Activated CD8-positive, alpha-beta T cell treated with anti-CD3 and anti-CD28 coated beads for 36 hours (primary cell): ENCODE data around the gene CLTA. TPM values are rescaled to one million over a fixed set of nuclear protein-coding genes. Genes with fewer than 3 reads are reported as not detected.

Experiments
- ATAC-seq: fragments of 200-7000 bp; cut with Tn5 transposase; one replicate; pipeline ENCODE4 v1.10.0; 2021; ENCODE audit warnings: mild to moderate bottlenecking, moderate library complexity
- CTCF ChIA-PET: fragments of 350-600 bp; sonication (Branson Sonifier 250); formaldehyde crosslinking; loops from one replicate; lab custom pipeline; 2021; ENCODE audit warnings: antibody characterized with exemption; lab: Charles Lee
- POLR2A ChIA-PET: fragments of 350-600 bp; sonication (Branson Sonifier 250); formaldehyde crosslinking; loops from one replicate; lab custom pipeline; 2021; ENCODE audit warnings: antibody characterized with exemption; lab: Charles Lee
- DNase-seq: peaks from one replicate; pipeline ENCODE4 v3.0.0-alpha.2; 2020
- H3K27ac Mint-ChIP-seq: one replicate; pipeline ENCODE4 v1.8.0; 2021; ENCODE audit warnings: mild to moderate bottlenecking, mixed read lengths
- H3K27me3 Mint-ChIP-seq: one replicate; pipeline ENCODE4 v1.8.0; 2021; ENCODE audit warnings: mixed read lengths
- H3K36me3 Mint-ChIP-seq: one replicate; pipeline ENCODE4 v1.8.0; 2021; ENCODE audit warnings: low read depth, mixed read lengths
- H3K4me1 Mint-ChIP-seq: one replicate; pipeline ENCODE4 v1.8.0; 2021; ENCODE audit warnings: low read depth, mixed read lengths
- H3K4me3 Mint-ChIP-seq: one replicate; pipeline ENCODE4 v1.8.0; 2021; ENCODE audit warnings: mild to moderate bottlenecking, moderate library complexity, mixed read lengths
- H3K9me3 Mint-ChIP-seq: one replicate; pipeline ENCODE4 v1.8.0; 2021; ENCODE audit warnings: mixed read lengths
- intact Hi-C: fragments of 100-400 bp; cut with micrococcal nuclease; formaldehyde crosslinking; loops from one replicate; pipeline ENCODE4 v1.10.0; 2022
- total RNA-seq, 2 experiments: library from RNA; stranded (reverse); gene quantifications; one replicate each; pipeline ENCODE4 v1.2.3, GENCODE V29; 2021
- TF ChIP-seq, protein P1 (sequence below): fragments of 200-600 bp; IDR thresholded peaks from one replicate; pipeline ENCODE4 v1.8.0; 2022; ENCODE audit warnings: antibody characterized with exemption, mild to moderate bottlenecking

CLTA gene
- total RNA-seq, 2 experiments from 2014 or later, result 116 to 119 TPM

DNA sequence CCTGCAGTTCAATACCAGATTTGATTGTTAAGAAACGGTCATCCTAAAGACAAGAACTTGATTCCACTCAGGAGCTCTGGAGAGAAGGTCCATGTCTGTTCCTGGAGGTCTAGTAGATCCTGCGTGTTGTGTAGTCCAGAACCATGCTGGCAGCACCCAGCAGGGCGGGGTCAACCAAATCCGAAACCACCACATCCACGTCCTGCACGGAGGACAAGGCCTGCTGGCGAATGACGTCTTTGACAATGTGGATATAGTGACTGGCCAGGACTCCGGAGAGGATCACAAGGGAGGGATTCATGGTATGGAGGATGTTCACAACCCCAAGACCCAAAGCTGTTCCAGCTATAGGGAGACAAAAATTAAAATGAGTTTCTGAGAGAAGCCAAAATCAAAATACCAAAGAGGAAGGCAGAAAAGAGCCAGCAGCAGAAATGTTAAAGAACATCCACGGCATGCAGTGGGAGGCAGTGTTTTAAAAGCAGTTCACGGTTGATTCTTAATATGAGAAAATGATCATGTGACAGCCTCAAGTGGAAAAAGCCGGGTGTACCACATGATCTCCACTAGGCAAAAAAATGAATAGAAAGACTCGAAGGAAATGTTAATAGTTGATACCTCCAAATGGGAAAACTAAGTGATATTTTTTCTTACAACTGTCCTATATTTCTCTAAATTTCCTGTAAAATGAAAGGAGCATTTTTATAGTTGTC lies 26.7 kb downstream of the CLTA start:
- Mint-ChIP-seq H3K4me1 (peaks cover 46% of the 10 kb centered on the region), H3K9me3 (peaks cover 3% of the 10 kb centered on the region), H3K4me3 (no peak overlapping the region), H3K27ac (peak overlapping the region; percentile 87), H3K36me3 (peaks cover 39% of the 10 kb centered on the region), H3K27me3 (no peaks in the 10 kb centered on the region)
- TF ChIP-seq, protein P1, sequence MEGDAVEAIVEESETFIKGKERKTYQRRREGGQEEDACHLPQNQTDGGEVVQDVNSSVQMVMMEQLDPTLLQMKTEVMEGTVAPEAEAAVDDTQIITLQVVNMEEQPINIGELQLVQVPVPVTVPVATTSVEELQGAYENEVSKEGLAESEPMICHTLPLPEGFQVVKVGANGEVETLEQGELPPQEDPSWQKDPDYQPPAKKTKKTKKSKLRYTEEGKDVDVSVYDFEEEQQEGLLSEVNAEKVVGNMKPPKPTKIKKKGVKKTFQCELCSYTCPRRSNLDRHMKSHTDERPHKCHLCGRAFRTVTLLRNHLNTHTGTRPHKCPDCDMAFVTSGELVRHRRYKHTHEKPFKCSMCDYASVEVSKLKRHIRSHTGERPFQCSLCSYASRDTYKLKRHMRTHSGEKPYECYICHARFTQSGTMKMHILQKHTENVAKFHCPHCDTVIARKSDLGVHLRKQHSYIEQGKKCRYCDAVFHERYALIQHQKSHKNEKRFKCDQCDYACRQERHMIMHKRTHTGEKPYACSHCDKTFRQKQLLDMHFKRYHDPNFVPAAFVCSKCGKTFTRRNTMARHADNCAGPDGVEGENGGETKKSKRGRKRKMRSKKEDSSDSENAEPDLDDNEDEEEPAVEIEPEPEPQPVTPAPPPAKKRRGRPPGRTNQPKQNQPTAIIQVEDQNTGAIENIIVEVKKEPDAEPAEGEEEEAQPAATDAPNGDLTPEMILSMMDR, result no peak
- DNase-seq (no peak), ATAC-seq (no peak)
- POLR2A ChIA-PET, result interaction anchor here (0.6 to 1.2 kb wide), 3 partner anchors 12 to 30 kb away, joined by 3 read pairs; no protein-coding TSS in a partner anchor
- CTCF ChIA-PET, result interaction anchor here (1.0 to 1.4 kb wide), 3 partner anchors 10 to 132 kb away, joined by 3 to 4 read pairs (median 4); no protein-coding TSS in a partner anchor
- intact Hi-C loops, result no loop called here

DNA sequence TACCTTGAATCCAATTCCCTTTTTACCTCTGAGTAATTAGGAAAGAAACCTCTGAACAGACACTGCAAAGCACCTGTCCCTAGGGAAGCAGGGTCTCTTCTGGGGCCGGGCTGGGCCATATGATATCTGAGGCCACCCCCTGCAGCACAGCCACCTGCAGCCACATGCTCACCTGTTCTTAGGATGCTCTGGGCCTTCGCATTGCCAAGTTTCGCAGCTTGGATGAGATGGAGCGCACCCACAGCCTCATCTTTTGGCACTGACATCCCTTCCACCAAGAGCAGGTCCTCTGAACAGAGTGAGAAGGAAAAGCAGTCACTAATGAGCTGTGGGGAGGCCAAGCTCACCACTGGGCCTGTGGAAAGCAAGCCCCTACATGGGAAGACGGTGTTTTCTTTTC lies 27.3 kb downstream of the CLTA start:
- H3K4me1 Mint-ChIP-seq, result peaks cover 44% of the 10 kb centered on the region
- no peak for ATAC-seq
- CTCF ChIA-PET, result no interaction called here
- POLR2A ChIA-PET, result interaction anchor here (0.6 to 1.1 kb wide), 2 partner anchors 11 to 30 kb away, joined by 3 read pairs; no protein-coding TSS in a partner anchor
- H3K36me3 Mint-ChIP-seq, result peaks cover 43% of the 10 kb centered on the region
- TF ChIP-seq, protein P1, result no peak
- H3K9me3 Mint-ChIP-seq, result peaks cover 8% of the 10 kb centered on the region
- H3K4me3 Mint-ChIP-seq, result no peak overlapping the region
- H3K27ac Mint-ChIP-seq, result peak overlapping the region; percentile 87
- no peaks in the 10 kb centered on the region for H3K27me3 Mint-ChIP-seq
- no peak for DNase-seq
- intact Hi-C loops, result no loop called here

DNA sequence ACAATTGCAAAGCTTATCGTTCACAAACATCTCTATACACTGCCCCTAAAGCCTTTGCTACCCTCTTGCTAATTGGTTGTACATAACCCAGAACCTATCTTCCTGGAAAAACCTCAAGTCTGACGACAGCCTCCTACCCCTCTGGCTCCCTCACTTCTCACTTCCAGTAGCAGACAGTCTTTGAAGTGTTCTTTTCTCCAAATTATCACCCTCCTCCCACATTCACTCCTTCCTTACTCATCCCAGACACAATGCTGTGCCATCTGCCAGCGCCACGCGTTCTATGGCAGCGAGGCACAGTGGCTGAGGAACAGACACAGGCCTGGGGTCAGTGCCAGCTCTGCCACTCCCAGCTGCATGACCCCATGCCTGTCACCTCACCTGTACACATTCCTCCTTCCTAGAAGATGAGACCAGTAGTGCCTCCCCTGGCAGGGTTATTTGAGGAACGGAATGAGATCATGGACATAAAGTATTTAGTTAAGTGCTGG lies 27.7 kb downstream of the CLTA start:
- ChIA-PET POLR2A (interaction anchor here (0.6 to 1.1 kb wide), 3 partner anchors 9 to 31 kb away, joined by 3 read pairs; no protein-coding TSS in a partner anchor), CTCF (no interaction called here)
- peak overlapping the region; percentile 87 for H3K27ac Mint-ChIP-seq
- DNase-seq (peak; percentile 58), ATAC-seq (peak; percentile 85)
- intact Hi-C loops, result no loop called here
- TF ChIP-seq, protein P1, result no peak
- peaks cover 8% of the 10 kb centered on the region for H3K9me3 Mint-ChIP-seq
- H3K36me3 Mint-ChIP-seq, result peaks cover 45% of the 10 kb centered on the region
- H3K4me1 Mint-ChIP-seq, result peaks cover 39% of the 10 kb centered on the region
- peak overlapping the region; percentile 5 for H3K4me3 Mint-ChIP-seq
- H3K27me3 Mint-ChIP-seq, result no peaks in the 10 kb centered on the region

DNA sequence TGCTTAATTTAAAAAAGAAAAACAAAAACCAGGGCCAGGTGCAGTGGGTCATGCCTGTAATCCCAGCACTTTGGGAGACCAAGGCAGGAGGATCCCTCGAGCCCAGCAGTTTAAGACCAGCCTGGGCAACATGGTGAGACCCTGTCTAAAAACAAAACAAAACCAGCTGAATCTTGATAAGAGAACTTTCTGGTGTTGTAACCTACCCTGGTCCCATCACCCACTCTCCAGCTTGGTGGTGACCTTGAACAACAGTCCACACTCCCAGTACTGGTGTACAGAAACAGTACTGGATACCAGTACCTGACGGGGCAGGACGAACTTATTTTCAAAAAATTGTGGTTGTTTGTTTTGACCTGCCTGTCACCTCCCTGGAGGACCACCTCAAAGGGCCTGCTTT lies 30.9 kb downstream of the CLTA start:
- peaks cover 25% of the 10 kb centered on the region for H3K4me1 Mint-ChIP-seq
- intact Hi-C loops, result no loop called here
- TF ChIP-seq, protein P1, result no peak
- no peak overlapping the region for H3K27ac Mint-ChIP-seq
- ATAC-seq (no peak), DNase-seq (no peak)
- POLR2A ChIA-PET, result no interaction called here
- CTCF ChIA-PET, result interaction anchor here (1.0 to 1.6 kb wide), 4 partner anchors 11 to 31 kb away, joined by 3 read pairs; partner anchors contain the start of gene CLTA
- no peaks in the 10 kb centered on the region for H3K27me3 Mint-ChIP-seq
- H3K4me3 Mint-ChIP-seq, result no peak overlapping the region
- peaks cover 8% of the 10 kb centered on the region for H3K9me3 Mint-ChIP-seq
- peaks cover 47% of the 10 kb centered on the region for H3K36me3 Mint-ChIP-seq

DNA sequence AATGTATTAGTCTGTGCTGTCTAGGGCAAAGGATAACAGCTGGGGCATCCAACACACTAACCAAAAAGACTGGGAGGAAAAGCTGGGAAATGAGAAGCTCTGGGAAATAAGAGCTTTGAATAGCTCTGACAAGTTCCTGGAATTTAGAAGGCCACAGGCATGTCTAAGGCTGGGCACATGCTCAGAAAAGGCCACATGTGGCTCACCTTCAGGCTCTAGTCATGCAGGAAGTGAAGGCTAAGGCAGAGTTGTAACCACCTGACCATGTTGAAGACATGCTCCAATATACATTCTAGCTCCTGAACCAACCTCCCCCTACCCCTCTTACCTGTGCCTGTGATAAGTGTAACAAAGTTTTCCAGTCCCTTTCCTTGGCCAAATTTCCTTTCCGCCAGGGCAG lies 31.7 kb downstream of the CLTA start:
- ChIA-PET CTCF (interaction anchor here (1.0 to 1.6 kb wide), 2 partner anchors 15 to 106 kb away, joined by 3 read pairs; no protein-coding TSS in a partner anchor), POLR2A (no interaction called here)
- Mint-ChIP-seq H3K36me3 (peaks cover 50% of the 10 kb centered on the region), H3K4me3 (no peak overlapping the region), H3K4me1 (peaks cover 20% of the 10 kb centered on the region), H3K27me3 (no peaks in the 10 kb centered on the region), H3K27ac (peak overlapping the region; percentile 50), H3K9me3 (peaks cover 8% of the 10 kb centered on the region)
- intact Hi-C loops, result no loop called here
- ATAC-seq (no peak), DNase-seq (no peak)
- TF ChIP-seq, protein P1, result no peak
